Activated B cell treated with CpG ODN at 0.5 μM for 24 hours (primary cell): ENCODE results near the gene RGS10. TPM values are rescaled to one million over a fixed set of nuclear protein-coding genes. Genes with fewer than 3 reads are reported as not detected.

ENCODE experiments used
- ATAC-seq: fragments of 200-7000 bp; cut with Tn5 transposase; one replicate; pipeline ENCODE4 v1.10.0; 2021; ENCODE audit warnings: low read depth, mild to moderate bottlenecking, moderate library complexity
- CTCF ChIA-PET: fragments of 350-600 bp; sonication (Branson Sonifier 250); formaldehyde crosslinking; loops from one replicate; lab custom pipeline; 2021; ENCODE audit warnings: antibody characterized with exemption; lab: Charles Lee
- POLR2A ChIA-PET: fragments of 350-600 bp; sonication (Branson Sonifier 250); formaldehyde crosslinking; loops from one replicate; lab custom pipeline; 2021; ENCODE audit warnings: antibody characterized with exemption; lab: Charles Lee
- DNase-seq: peaks from one replicate; pipeline ENCODE4 v3.0.0; 2022
- H3K27ac Mint-ChIP-seq: one replicate; pipeline ENCODE4 v1.8.0; 2020; ENCODE audit warnings: mixed read lengths
- H3K27me3 Mint-ChIP-seq: one replicate; pipeline ENCODE4 v1.8.0; 2021; ENCODE audit warnings: mixed read lengths
- H3K36me3 Mint-ChIP-seq: one replicate; pipeline ENCODE4 v1.8.0; 2021; ENCODE audit warnings: low read depth, mixed read lengths
- H3K4me1 Mint-ChIP-seq: one replicate; pipeline ENCODE4 v1.8.0; 2021; ENCODE audit warnings: mixed read lengths
- H3K4me3 Mint-ChIP-seq: one replicate; pipeline ENCODE4 v1.8.0; 2020; ENCODE audit warnings: mild to moderate bottlenecking, mixed read lengths
- H3K9me3 Mint-ChIP-seq: one replicate; pipeline ENCODE4 v1.8.0; 2020; ENCODE audit warnings: mixed read lengths
- CTCF ChIP-seq: fragments of 200-600 bp; IDR thresholded peaks from one replicate; pipeline ENCODE4 v1.8.0; 2022; ENCODE audit warnings: antibody characterized with exemption, mild to moderate bottlenecking
- intact Hi-C: fragments of 100-400 bp; cut with micrococcal nuclease; formaldehyde crosslinking; loops from one replicate; pipeline ENCODE4 v1.15.1; 2024
- total RNA-seq: library from RNA; stranded (reverse); gene quantifications from 2 replicates; pipeline ENCODE4 v1.2.3, GENCODE V29; 2022

RGS10 gene
- total RNA-seq, 1 donor from 2014 or later: 53.5 TPM

GRCh38 chr10:119461923-119462322 lies 80.6 kb downstream of the RGS10 start:
- Mint-ChIP-seq H3K9me3 (no peaks in the 10 kb centered on the region), H3K27ac (peak overlapping the region; percentile 78), H3K4me3 (peak overlapping the region; percentile 33), H3K27me3 (peaks cover 7% of the 10 kb centered on the region), H3K36me3 (peaks cover 12% of the 10 kb centered on the region), H3K4me1 (peaks cover 38% of the 10 kb centered on the region)
- POLR2A ChIA-PET: interaction anchor here (0.6 to 1.6 kb wide), 4 partner anchors 9 to 255 kb away, joined by 3 to 21 read pairs (median 4); partner anchors contain the start of gene GRK5
- no peak for TF ChIP-seq CTCF
- DNase-seq (no peak), ATAC-seq (peak; percentile 79)
- intact Hi-C loops: loop anchor here (1.0 to 5.0 kb wide), 6 partner anchors 9 to 155 kb away; partner anchors contain the start of gene RGS10
- CTCF ChIA-PET: interaction anchor here (0.7 to 1.1 kb wide), 2 partner anchors 17 to 26 kb away, joined by 3 to 4 read pairs; no protein-coding TSS in a partner anchor

- H3K9me3 Mint-ChIP-seq: no peaks in the 10 kb centered on the region
- ATAC-seq: peak; percentile 92
- POLR2A ChIA-PET: interaction anchor here (0.6 to 1.6 kb wide), 5 partner anchors 10 to 81 kb away, joined by 3 to 21 read pairs (median 4); partner anchors contain the start of gene RGS10
These were observed 81.1 kb downstream of the RGS10 start for GRCh38 chr10:119461380-119461779.

GRCh38 chr10:119460369-119461195 lies 81.9 kb downstream of the RGS10 start:
- CTCF ChIA-PET: interaction anchor here (1.0 to 1.4 kb wide), 2 partner anchors 29 to 82 kb away, joined by 3 to 5 read pairs; partner anchors contain the start of gene RGS10

More at GRCh38 chr10:119461380-119461779, 81.1 kb downstream of the RGS10 start:
- peak overlapping the region; percentile 78 for H3K27ac Mint-ChIP-seq
- intact Hi-C loops: loop anchor here (1.0 to 5.0 kb wide), 4 partner anchors 17 to 154 kb away; partner anchors contain the start of gene RGS10
- peaks cover 39% of the 10 kb centered on the region for H3K4me1 Mint-ChIP-seq
- peaks cover 7% of the 10 kb centered on the region for H3K27me3 Mint-ChIP-seq
- no peak for TF ChIP-seq CTCF
- H3K36me3 Mint-ChIP-seq: peaks cover 12% of the 10 kb centered on the region
- DNase-seq: no peak
- CTCF ChIA-PET: interaction anchor here (0.7 to 1.4 kb wide), 4 partner anchors 17 to 82 kb away, joined by 3 to 5 read pairs (median 4); partner anchors contain the start of gene RGS10
- peak overlapping the region; percentile 33 for H3K4me3 Mint-ChIP-seq

GRCh38 chr10:119459681-119460340 lies 82.7 kb downstream of the RGS10 start:
- Mint-ChIP-seq H3K27me3 (no peaks in the 10 kb centered on the region), H3K27ac (no peak overlapping the region), H3K4me3 (no peak overlapping the region), H3K4me1 (peaks cover 54% of the 10 kb centered on the region), H3K9me3 (no peaks in the 10 kb centered on the region), H3K36me3 (peaks cover 19% of the 10 kb centered on the region)
- intact Hi-C loops: loop anchor here (5.0 kb wide), 3 partner anchors 82 to 153 kb away; partner anchors contain the start of genes RGS10 and TIAL1
- ChIA-PET CTCF (interaction anchor here (1.9 to 2.0 kb wide), 2 partner anchors 19 to 30 kb away, joined by 7 to 8 read pairs; no protein-coding TSS in a partner anchor), POLR2A (interaction anchor here (0.7 to 2.3 kb wide), 5 partner anchors 14 to 30 kb away, joined by 3 to 13 read pairs (median 4); no protein-coding TSS in a partner anchor)
- ATAC-seq (no peak), DNase-seq (no peak)
- no peak for TF ChIP-seq CTCF

More at GRCh38 chr10:119460369-119461195, 81.9 kb downstream of the RGS10 start:
- Mint-ChIP-seq H3K27ac (peak overlapping the region; percentile 46), H3K9me3 (no peaks in the 10 kb centered on the region), H3K4me1 (peaks cover 46% of the 10 kb centered on the region), H3K4me3 (no peak overlapping the region), H3K36me3 (peaks cover 15% of the 10 kb centered on the region), H3K27me3 (peaks cover 4% of the 10 kb centered on the region)
- TF ChIP-seq CTCF: no peak
- POLR2A ChIA-PET: interaction anchor here (0.6 to 2.3 kb wide), 6 partner anchors 16 to 82 kb away, joined by 3 to 21 read pairs (median 6); partner anchors contain the start of gene RGS10
- intact Hi-C loops: loop anchor here (1.0 to 5.0 kb wide), 4 partner anchors 18 to 153 kb away; partner anchors contain the start of gene RGS10
- ATAC-seq (no peak), DNase-seq (no peak)
